ENCODE measurements around the gene ATP2A1. TPM values are rescaled to one million over a fixed set of nuclear protein-coding genes. Genes with fewer than 3 reads are reported as not detected.

ATP2A1 gene
- total and polyA plus RNA-seq, 2 of the 4 experiments (the other 2 are of a cell fraction), result under 0.01 to 0.63 TPM

- in situ Hi-C loops (cut with MboI; ENCODE audit: low sequenced_read_pairs), result loop anchor here (25.0 kb wide), 1 partner anchor 311 kb away; no protein-coding TSS in a partner anchor
- POLR2A ChIA-PET (ENCODE audit: unreplicated experiment), result no interaction called here
- peak within 1 kb of the TSS; percentile 55 for H3K4me3 ChIP-seq (ENCODE audit: insufficient read depth, low read depth, low read length)
- peak within 1 kb of the TSS; percentile 80 for H3K27ac ChIP-seq (ENCODE audit: insufficient read depth, low read length)
- peak within 1 kb of the TSS; percentile 73 for H2BK5ac ChIP-seq (ENCODE audit: low read depth, low read length, poor library complexity, severe bottlenecking)
- H4K91ac ChIP-seq (ENCODE audit: insufficient read depth, low read depth, low read length), result peak within 1 kb of the TSS; percentile 70
- peak within 1 kb of the TSS; percentile 85 for H3K14ac ChIP-seq (replicated peaks; ENCODE audit: low read depth, low read length)
- H3K23ac ChIP-seq (ENCODE audit: low read depth, low read length), result peak within 1 kb of the TSS; percentile 58; the same call in 1 of the 2 replicates
- H3K4me2 ChIP-seq (ENCODE audit: low read depth, low read length), result peak within 1 kb of the TSS; percentile 95
- H2BK120ac ChIP-seq (ENCODE audit: low read depth, low read length), result peak within 1 kb of the TSS; percentile 74; the same call in 1 of the 2 replicates
- peak within 1 kb of the TSS; percentile 83 for H3K9ac ChIP-seq (ENCODE audit: low read depth, low read length)
- H4K5ac ChIP-seq (ENCODE audit: low read depth, low read length), result peak within 1 kb of the TSS; percentile 80
- dilution Hi-C loops (cut with HindIII; ENCODE audit: low sequenced_read_pairs, unreplicated experiment), result no loop called here
- H4K20me1 ChIP-seq (ENCODE audit: insufficient read depth, low read length), result no peaks in the 10 kb centered on the region
- H2AFZ ChIP-seq (replicated peaks; ENCODE audit: low read length, poor library complexity), result peak within 1 kb of the TSS; percentile 94
- peaks cover 14% of the 10 kb centered on the region for H3K36me3 ChIP-seq (ENCODE audit: control insufficient read depth, insufficient read depth, low read length)
- H2AK5ac ChIP-seq (ENCODE audit: low read depth, low read length), result no peak within 1 kb of the TSS; the same call in 1 of the 2 replicates
- peak within 1 kb of the TSS; percentile 52 to 97; a peak in 3 of 4 replicates for H4K8ac ChIP-seq (ENCODE audit: low read depth in 2 of 2, low read length in 2 of 2)
- no TSS peak for BruUV-seq (replicated peaks)
- peaks cover 2% of the 10 kb centered on the region; the same call in 1 of the 2 replicates for H3K9me1 ChIP-seq (ENCODE audit: insufficient read depth, low read length)
- peaks cover 12 to 29% of the 10 kb centered on the region in 2 experiments for H3K79me1 ChIP-seq (ENCODE audit: low read depth in 1 of 2, low read length in 2 of 2)
- H2BK20ac ChIP-seq (ENCODE audit: low read depth, low read length), result no peak within 1 kb of the TSS
- intact Hi-C loops (cut with micrococcal nuclease), result no loop called here
- no peaks in the 10 kb centered on the region for H3K27me3 ChIP-seq (ENCODE audit: control insufficient read depth, insufficient read depth, low read length)
- peak within 1 kb of the TSS; percentile 53; the same call in 1 of the 2 replicates for H3K4ac ChIP-seq (ENCODE audit: low read depth, low read length)
- peak; percentile 94 for ATAC-seq (ENCODE audit: low read depth)
- H2BK15ac ChIP-seq (ENCODE audit: low read depth, low read length), result no peak within 1 kb of the TSS
- WGBS, 2 experiments (ENCODE audit: extremely low coverage in 2 of 2, insufficient read length in 1 of 2), result 0% methylated on average over 35 of the region's 79 CpGs; no CpG with 5 or more reads in 1 of the 2 experiments
- CTCF ChIA-PET, result no interaction called here
- peaks cover 8% of the 10 kb centered on the region for H3K4me1 ChIP-seq (ENCODE audit: control insufficient read depth, insufficient read depth, low read length)
- no peaks in the 10 kb centered on the region for H3K9me3 ChIP-seq (ENCODE audit: control insufficient read depth, insufficient read depth, low read length)
- H3K18ac ChIP-seq (ENCODE audit: low read depth, low read length), result no peak within 1 kb of the TSS
- peak within 1 kb of the TSS; percentile 38 for H3K56ac ChIP-seq (ENCODE audit: extremely low read depth, insufficient read depth, low read length)
- peak within 1 kb of the TSS; percentile 86 for H2AK9ac ChIP-seq (replicated peaks; ENCODE audit: low read depth, low read length, poor library complexity)
- DNase-seq, result peak; percentile 100
- TF ChIP-seq FOS (IDR thresholded peaks at IDR 0.05; ENCODE audit: low read depth, low read length), result peak; percentile 56; the same call in 1 of the 2 replicates
- TF ChIP-seq SMC3 (IDR thresholded peaks at IDR 0.05; ENCODE audit: low read depth, low read length), result no peak
- TF ChIP-seq MXI1 (IDR thresholded peaks at IDR 0.05; ENCODE audit: borderline replicate concordance, low read depth, low read length), result peak; percentile 81; the same call in 1 of the 2 replicates
- TF ChIP-seq ELK1 (IDR thresholded peaks at IDR 0.05; ENCODE audit: borderline replicate concordance, low read depth, low read length), result no peak
- TF ChIP-seq NFE2L2 (IDR thresholded peaks at IDR 0.05; ENCODE audit: low read depth, low read length), result no peak
- TF ChIP-seq BHLHE40 (IDR thresholded peaks at IDR 0.05; ENCODE audit: low read depth, low read length), result peak; percentile 67; the same call in 1 of the 2 replicates
- no peak for TF ChIP-seq RCOR1 (IDR thresholded peaks at IDR 0.05; ENCODE audit: insufficient replicate concordance, low read length)
- no peak for TF ChIP-seq CHD1 (IDR thresholded peaks at IDR 0.05; ENCODE audit: low read depth, low read length)
- peak; percentile 18; the same call in 1 of the 2 replicates for TF ChIP-seq MAFK (IDR thresholded peaks at IDR 0.05; ENCODE audit: low read depth, low read length)
- TF ChIP-seq USF2 (IDR thresholded peaks at IDR 0.05; ENCODE audit: low read depth, low read length), result peak; percentile 50; the same call in 1 of the 2 replicates
- TF ChIP-seq RAD21 (IDR thresholded peaks at IDR 0.05; ENCODE audit: low read length), result no peak
- TF ChIP-seq POLR2A (IDR thresholded peaks at IDR 0.05; ENCODE audit: low read depth, low read length), result peak; percentile 38; the same call in 1 of the 2 replicates
- no peak for TF ChIP-seq RFX5 (IDR thresholded peaks at IDR 0.05; ENCODE audit: low read depth, low read length)
- peak; percentile 75; the same call in 1 of the 2 replicates for TF ChIP-seq MAZ (IDR thresholded peaks at IDR 0.05; ENCODE audit: borderline replicate concordance, low read depth, low read length)
- TF ChIP-seq CEBPB (IDR thresholded peaks at IDR 0.05; ENCODE audit: low read depth, low read length), result no peak
Observed at GRCh38 chr16:28950648-28951409, 72.5 kb downstream of the ATP2A1 start, which contains the start of gene NFATC2IP. TSS of gene NFATC2IP (plus strand) at chr16:28950937. CDS start at chr16:28951012, 75 bp downstream.
